ENCODE results near the gene TAS2R10. TPM values are rescaled to one million over a fixed set of nuclear protein-coding genes. Genes with fewer than 3 reads are reported as not detected.
"Not testable (repeated sequence)": the region's sequence is repeated elsewhere in the genome, so short reads cannot be mapped to it uniquely, and the experiment has no call there.

The TAS2R10 gene
- polyA plus RNA-seq, 1 experiment = 0.07 TPM

DNA sequence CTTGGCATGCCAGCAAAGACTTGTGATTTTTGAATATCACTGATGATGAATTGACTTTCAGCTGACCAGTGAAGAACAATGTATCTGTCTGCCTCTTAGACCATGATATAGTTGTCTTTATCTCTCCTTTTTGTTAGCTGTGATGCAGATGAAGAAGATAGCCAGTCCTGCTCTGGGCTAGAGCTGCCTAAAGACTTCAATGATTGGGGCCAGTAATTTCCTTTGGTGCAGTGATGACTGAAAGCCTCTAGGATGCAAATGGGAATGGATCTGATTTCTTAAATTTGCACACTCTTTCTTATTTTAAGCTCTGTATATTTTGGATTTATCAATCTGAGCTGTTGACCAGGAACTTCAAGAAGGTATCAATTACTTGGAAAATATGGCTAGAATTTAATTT, 16.1 kb downstream of the TAS2R10 start, which contains the start of gene TAS2R9:
TAS2R9 (minus strand) TSS at position 101 of the 400 bp plus-strand sequence; CDS start at position 8, 93 bp downstream.
- no peaks in the 10 kb centered on the region for H3K36me3 ChIP-seq (ENCODE audit: control insufficient read depth, insufficient read depth, low read length)
- CTCF ChIA-PET = no interaction called here
- TF ChIP-seq, protein P1, sequence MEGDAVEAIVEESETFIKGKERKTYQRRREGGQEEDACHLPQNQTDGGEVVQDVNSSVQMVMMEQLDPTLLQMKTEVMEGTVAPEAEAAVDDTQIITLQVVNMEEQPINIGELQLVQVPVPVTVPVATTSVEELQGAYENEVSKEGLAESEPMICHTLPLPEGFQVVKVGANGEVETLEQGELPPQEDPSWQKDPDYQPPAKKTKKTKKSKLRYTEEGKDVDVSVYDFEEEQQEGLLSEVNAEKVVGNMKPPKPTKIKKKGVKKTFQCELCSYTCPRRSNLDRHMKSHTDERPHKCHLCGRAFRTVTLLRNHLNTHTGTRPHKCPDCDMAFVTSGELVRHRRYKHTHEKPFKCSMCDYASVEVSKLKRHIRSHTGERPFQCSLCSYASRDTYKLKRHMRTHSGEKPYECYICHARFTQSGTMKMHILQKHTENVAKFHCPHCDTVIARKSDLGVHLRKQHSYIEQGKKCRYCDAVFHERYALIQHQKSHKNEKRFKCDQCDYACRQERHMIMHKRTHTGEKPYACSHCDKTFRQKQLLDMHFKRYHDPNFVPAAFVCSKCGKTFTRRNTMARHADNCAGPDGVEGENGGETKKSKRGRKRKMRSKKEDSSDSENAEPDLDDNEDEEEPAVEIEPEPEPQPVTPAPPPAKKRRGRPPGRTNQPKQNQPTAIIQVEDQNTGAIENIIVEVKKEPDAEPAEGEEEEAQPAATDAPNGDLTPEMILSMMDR (IDR thresholded peaks at IDR 0.05; ENCODE audit: insufficient read depth, low read depth, low read length) = no peak
- H3K4me3 ChIP-seq (ENCODE audit: low read depth, low read length) = no peak within 1 kb of the TSS
- DNase-seq (ENCODE audit: low read depth) = no peak
- H3K27me3 ChIP-seq (ENCODE audit: control insufficient read depth, insufficient read depth, low read length) = no peaks in the 10 kb centered on the region
- POLR2A ChIA-PET = no interaction called here

DNA sequence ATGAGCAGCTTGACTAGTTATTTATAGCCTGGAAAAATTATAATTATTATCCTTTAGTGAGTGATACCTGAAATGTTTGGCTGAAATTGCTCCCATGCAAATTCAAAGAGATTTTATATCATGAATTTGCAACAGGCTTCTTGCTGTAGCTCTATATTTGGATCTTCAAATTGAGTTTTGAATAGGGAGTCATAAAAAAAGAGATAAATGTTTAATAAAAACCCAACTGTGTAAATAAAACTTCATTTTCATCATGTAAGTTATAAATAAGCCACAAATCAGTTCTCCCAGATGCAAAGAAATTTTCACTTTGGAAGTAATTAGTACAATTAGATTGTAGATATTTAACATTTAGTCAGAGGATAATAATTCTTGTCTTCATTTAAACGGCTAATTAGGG, 19.0 kb downstream of the TAS2R10 start, which contains the start of gene TAS2R8:
TAS2R8 (minus strand) TSS at position 101 of the 400 bp plus-strand sequence. CDS start 306 bp downstream, outside the sequence.
- TF ChIP-seq, protein P1 (IDR thresholded peaks at IDR 0.05; ENCODE audit: insufficient read depth, low read depth, low read length) = no peak
- no peak for DNase-seq (ENCODE audit: low read depth)
- CTCF ChIA-PET = no interaction called here
- Histone ChIP-seq H3K36me3 (ENCODE audit: control insufficient read depth, insufficient read depth, low read length) (no peaks in the 10 kb centered on the region), H3K27me3 (ENCODE audit: control insufficient read depth, insufficient read depth, low read length) (no peaks in the 10 kb centered on the region), H3K4me3 (ENCODE audit: low read depth, low read length) (no peak within 1 kb of the TSS)
- POLR2A ChIA-PET = no interaction called here

DNA sequence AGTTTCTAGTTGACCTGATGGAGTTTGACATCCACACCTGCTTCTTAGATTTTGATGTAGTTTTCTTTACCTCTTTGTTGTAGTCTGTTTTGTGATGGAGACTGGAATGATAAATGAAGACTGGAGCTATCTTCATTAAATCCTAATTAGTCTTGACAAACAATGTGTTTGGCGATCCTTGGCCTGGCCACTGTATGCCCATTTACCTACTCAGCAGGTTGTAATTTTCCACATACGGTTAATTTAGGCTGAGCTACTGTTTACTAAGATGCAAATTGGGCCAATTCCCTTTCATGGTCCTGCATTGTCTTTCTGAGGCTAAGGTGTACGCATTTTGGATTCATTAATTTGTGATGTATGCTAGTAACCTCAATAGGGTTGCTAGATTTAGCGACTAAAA, 23.6 kb downstream of the TAS2R10 start, which contains the start of gene TAS2R7:
TAS2R7 (minus strand) TSS at position 41 of the 400 bp plus-strand sequence. CDS start 57 bp downstream, outside the sequence.
- Histone ChIP-seq H3K27me3 (ENCODE audit: control insufficient read depth, insufficient read depth, low read length) (no peaks in the 10 kb centered on the region), H3K36me3 (ENCODE audit: control insufficient read depth, insufficient read depth, low read length) (no peaks in the 10 kb centered on the region), H3K4me3 (ENCODE audit: low read depth, low read length) (no peak within 1 kb of the TSS)
- POLR2A ChIA-PET = no interaction called here
- CTCF ChIA-PET = no interaction called here
- TF ChIP-seq, protein P1 (IDR thresholded peaks at IDR 0.05; ENCODE audit: insufficient read depth, low read depth, low read length) = no peak
- no peak for DNase-seq (ENCODE audit: low read depth)

DNA sequence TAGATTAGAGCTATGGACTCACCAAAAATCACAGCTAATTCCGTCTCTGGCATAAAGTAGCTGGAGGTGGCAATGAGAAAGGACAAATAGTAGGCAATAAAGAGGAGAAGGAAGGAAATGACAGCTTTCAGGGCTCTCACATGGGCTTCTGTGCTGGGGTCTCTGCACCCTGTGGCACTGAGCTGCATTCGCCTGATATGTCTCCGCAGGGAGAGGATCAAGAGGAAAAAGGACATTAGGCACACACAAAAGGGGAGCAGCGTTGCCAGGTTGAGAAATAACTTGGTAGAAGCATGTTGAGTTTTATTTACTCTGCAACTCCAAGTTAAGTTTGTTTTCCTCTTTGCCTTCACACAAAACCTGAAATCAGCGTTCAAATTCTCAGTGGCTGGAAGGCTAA, 24.4 kb downstream of the TAS2R10 start:
- H3K27me3 ChIP-seq (ENCODE audit: control insufficient read depth, insufficient read depth, low read length) = no peaks in the 10 kb centered on the region
- DNase-seq (ENCODE audit: low read depth) = no peak
- TF ChIP-seq, protein P1 (IDR thresholded peaks at IDR 0.05; ENCODE audit: insufficient read depth, low read depth, low read length) = no peak
- ChIA-PET CTCF (no interaction called here), POLR2A (no interaction called here)
- no peak overlapping the region for H3K4me3 ChIP-seq (ENCODE audit: low read depth, low read length)
- H3K36me3 ChIP-seq (ENCODE audit: control insufficient read depth, insufficient read depth, low read length) = no peaks in the 10 kb centered on the region

DNA sequence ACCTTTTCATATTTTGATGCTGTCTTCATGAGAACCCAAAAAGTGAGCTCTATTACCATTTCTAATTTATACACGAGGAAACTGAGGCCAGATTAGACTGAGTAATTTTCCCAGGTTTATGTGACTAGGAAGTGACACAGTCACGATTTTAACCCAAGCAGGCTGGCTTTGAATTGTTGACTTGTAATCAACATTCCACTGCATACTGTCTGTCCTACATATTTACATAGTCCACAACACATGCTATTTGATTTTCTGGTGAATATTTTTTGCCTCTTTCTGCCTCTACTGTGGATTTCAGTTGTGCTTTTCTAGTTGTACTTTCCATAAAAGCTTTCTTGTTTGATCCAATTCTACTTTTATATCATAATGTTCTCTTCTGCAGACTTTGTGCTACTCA, 31.9 kb downstream of the TAS2R10 start:
- ChIA-PET CTCF (no interaction called here), POLR2A (no interaction called here)
- TF ChIP-seq, protein P1 (IDR thresholded peaks at IDR 0.05; ENCODE audit: insufficient read depth, low read depth, low read length) = no peak
- no peak for DNase-seq (ENCODE audit: low read depth)
- Histone ChIP-seq H3K27me3 (ENCODE audit: control insufficient read depth, insufficient read depth, low read length) (no peaks in the 10 kb centered on the region), H3K4me3 (ENCODE audit: low read depth, low read length) (no peak overlapping the region), H3K36me3 (ENCODE audit: control insufficient read depth, insufficient read depth, low read length) (no peaks in the 10 kb centered on the region)

DNA sequence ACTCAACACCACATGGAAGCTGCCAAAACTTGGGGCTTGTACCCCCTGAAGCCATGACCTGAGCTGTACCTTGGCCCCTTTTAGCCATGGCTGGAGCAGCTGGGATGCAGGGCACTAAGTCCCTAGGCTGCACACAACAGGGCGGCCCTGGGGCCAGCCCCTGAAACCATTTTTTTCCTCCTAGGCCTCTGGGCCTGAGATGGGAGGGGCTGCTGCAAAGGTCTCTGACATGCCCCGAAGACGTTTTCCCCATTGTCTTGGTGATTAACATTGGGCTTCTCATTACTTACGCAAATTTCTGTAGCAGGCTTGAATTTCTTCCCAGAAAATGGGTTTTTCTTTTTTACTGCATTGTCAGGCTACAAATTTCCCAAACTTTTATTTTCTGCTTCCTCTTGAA, 34.4 kb downstream of the TAS2R10 start:
- H3K4me3 ChIP-seq (ENCODE audit: low read depth, low read length); CTCF ChIA-PET; POLR2A ChIA-PET: not testable (repeated sequence)

More for the DNA sequence above, 34.4 kb downstream of the TAS2R10 start:
- not testable (repeated sequence) for H3K36me3 ChIP-seq (ENCODE audit: control insufficient read depth, insufficient read depth, low read length); H3K27me3 ChIP-seq (ENCODE audit: control insufficient read depth, insufficient read depth, low read length); DNase-seq (ENCODE audit: low read depth)

All from BJ (cell line).